Ishikawa (cell line): ENCODE data around the gene DLX6.

Source experiments
- CEBPB ChIP-seq: IDR thresholded peaks from 2 replicates; pipeline ENCODE4 v1.6.1; 2012
- CREB1 ChIP-seq: IDR thresholded peaks from 2 replicates; pipeline ENCODE4 v1.6.1; 2012; ENCODE audit warnings: low read depth
- EGR1 ChIP-seq: IDR thresholded peaks from 2 replicates; pipeline ENCODE4 v1.6.1; 2012
- EP300 ChIP-seq: IDR thresholded peaks from 2 replicates; pipeline ENCODE4 v1.6.1; 2012; ENCODE audit warnings: borderline replicate concordance
- FOXM1 ChIP-seq: IDR thresholded peaks from 2 replicates; pipeline ENCODE4 v1.6.1; 2012; ENCODE audit warnings: low read depth, borderline replicate concordance
- MAX ChIP-seq: IDR thresholded peaks from 2 replicates; pipeline ENCODE4 v1.6.1; 2012
- NFIC ChIP-seq: IDR thresholded peaks from 2 replicates; pipeline ENCODE4 v1.6.1; 2012
- RAD21 ChIP-seq: IDR thresholded peaks from 2 replicates; pipeline ENCODE4 v1.6.1; 2012; ENCODE audit warnings: low read depth
- REST ChIP-seq: IDR thresholded peaks from 2 replicates; pipeline ENCODE4 v1.6.1; 2012; ENCODE audit warnings: low read depth, mild to moderate bottlenecking
- TAF1 ChIP-seq: IDR thresholded peaks from 2 replicates; pipeline ENCODE4 v1.6.1; 2012; ENCODE audit warnings: low read depth, mild to moderate bottlenecking
- TCF12 ChIP-seq: IDR thresholded peaks from 2 replicates; pipeline ENCODE4 v1.6.1; 2012; ENCODE audit warnings: low read depth
- TEAD4 ChIP-seq: IDR thresholded peaks from 2 replicates; pipeline ENCODE4 v1.6.1; 2012
- USF1 ChIP-seq: IDR thresholded peaks from 2 replicates; pipeline ENCODE4 v1.6.1; 2012
- YY1 ChIP-seq: IDR thresholded peaks from 2 replicates; pipeline ENCODE4 v1.6.1; 2012; ENCODE audit warnings: low read depth
- ZBTB7A ChIP-seq: IDR thresholded peaks from 2 replicates; pipeline ENCODE4 v1.6.1; 2012; ENCODE audit warnings: low read depth

DLX6 gene

GRCh38 chr7:96995406-96996110 lies 9.8 kb upstream of the DLX6 start:
- no peak for TF ChIP-seq CREB1
- no peak for TF ChIP-seq TEAD4
- no peak for TF ChIP-seq EGR1
- no peak for TF ChIP-seq YY1
- no peak for TF ChIP-seq REST
- TF ChIP-seq USF1: no peak
- TF ChIP-seq FOXM1: no peak
- no peak for TF ChIP-seq NFIC
- TF ChIP-seq TAF1: no peak
- TF ChIP-seq MAX: no peak
- no peak for TF ChIP-seq EP300
- TF ChIP-seq CEBPB: no peak
- TF ChIP-seq ZBTB7A: no peak
- no peak for TF ChIP-seq RAD21

GRCh38 chr7:96996111-96996957 lies 9.0 kb upstream of the DLX6 start:
- no peak for TF ChIP-seq FOXM1
- TF ChIP-seq TEAD4: no peak
- TF ChIP-seq USF1: no peak
- TF ChIP-seq TCF12: no peak
- TF ChIP-seq EP300: no peak
- no peak for TF ChIP-seq YY1
- no peak for TF ChIP-seq ZBTB7A

GRCh38 chr7:96996958-96997511 lies 8.3 kb upstream of the DLX6 start:
- no peak for TF ChIP-seq EP300
- no peak for TF ChIP-seq TAF1
- TF ChIP-seq USF1: no peak
- no peak for TF ChIP-seq YY1
- no peak for TF ChIP-seq TCF12
- TF ChIP-seq RAD21: no peak
- no peak for TF ChIP-seq CREB1
- no peak for TF ChIP-seq FOXM1
- no peak for TF ChIP-seq TEAD4

GRCh38 chr7:96997512-96998032 lies 7.8 kb upstream of the DLX6 start:
- no peak for TF ChIP-seq TCF12
- TF ChIP-seq TAF1: no peak
- no peak for TF ChIP-seq TEAD4
- TF ChIP-seq YY1: no peak
- no peak for TF ChIP-seq USF1
- TF ChIP-seq CREB1: no peak
- TF ChIP-seq EP300: no peak
- no peak for TF ChIP-seq MAX
- TF ChIP-seq NFIC: no peak
- no peak for TF ChIP-seq CEBPB
- TF ChIP-seq EGR1: no peak
- no peak for TF ChIP-seq REST
- no peak for TF ChIP-seq ZBTB7A
- no peak for TF ChIP-seq FOXM1
- TF ChIP-seq RAD21: no peak
